ENCODE data around the gene RNF224.
"Not testable (repeated sequence)": the region's sequence is repeated elsewhere in the genome, so short reads cannot be mapped to it uniquely, and the experiment has no call there.

The RNF224 gene

DNA sequence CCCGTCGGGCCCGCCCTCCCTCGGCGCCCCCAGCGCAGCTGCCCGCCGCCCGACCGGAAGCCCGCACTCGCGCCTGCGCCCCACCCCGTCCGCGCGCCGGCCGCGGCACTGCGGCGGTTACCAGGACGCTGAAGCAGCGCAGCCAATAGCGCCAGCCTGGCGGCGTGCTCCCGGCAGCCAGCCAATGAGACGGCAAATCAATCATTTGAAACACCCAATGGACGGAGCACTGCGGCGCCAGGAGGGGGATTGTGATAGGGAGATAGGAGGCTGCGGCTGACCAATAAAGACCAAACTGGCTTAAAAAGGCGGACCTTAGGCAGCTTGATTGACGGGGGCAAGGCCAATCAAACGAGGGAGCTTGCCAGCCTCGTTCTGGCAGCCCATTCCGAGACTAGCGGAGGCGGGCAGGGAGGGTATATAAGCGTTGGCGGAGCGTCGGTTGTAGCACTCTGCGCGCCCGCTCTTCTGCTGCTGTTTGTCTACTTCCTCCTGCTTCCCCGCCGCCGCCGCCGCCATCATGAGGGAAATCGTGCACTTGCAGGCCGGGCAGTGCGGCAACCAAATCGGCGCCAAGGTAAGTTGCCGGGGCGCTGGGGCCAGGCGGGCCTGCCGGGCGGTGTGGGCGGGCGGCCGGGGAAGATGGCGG is 13.7 kb downstream of the RNF224 start, which contains the start of gene TUBB4B:
Gene TUBB4B (plus strand): TSS at position 447 of the 649 bp plus-strand sequence. CDS start 74 bp downstream, at position 521.
- peak; percentile 100 for DNase-seq (ENCODE audit: low spot score)

DNA sequence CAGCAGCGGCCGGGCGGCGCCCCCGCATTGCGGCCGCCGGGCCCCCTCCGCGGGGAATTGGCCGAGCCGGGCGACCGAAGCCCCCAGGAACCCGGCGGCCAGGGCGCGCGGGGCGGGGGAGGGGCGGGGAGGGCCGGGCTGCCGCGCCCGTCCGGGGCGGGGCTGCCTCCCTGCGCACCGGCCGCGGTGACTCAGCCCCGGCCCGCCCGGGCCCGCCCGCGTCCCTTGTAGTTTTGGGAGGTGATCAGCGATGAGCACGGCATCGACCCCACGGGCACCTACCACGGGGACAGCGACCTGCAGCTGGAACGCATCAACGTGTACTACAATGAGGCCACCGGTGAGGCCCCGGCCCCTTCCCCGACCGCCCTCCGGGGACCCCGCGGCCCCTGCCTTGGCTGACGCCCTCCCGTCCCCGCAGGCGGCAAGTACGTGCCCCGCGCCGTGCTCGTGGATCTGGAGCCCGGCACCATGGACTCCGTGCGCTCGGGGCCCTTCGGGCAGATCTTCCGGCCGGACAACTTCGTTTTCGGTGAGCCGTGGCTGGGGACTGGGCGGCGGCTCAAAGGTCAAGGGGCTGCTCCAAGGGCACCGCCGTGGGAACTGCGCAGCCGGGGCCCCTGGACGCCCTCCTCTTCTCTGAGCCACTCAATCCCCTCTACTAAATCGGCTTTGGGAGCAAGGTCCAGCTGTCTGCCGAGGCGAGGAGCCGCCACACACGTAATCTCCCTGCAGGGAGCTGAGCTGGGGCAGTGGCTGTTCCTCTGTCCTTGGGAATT is 14.4 kb downstream of the RNF224 start:
- DNase-seq (ENCODE audit: low spot score): no peak

GRCh38 chr9:137242269-137243203 is 15.2 kb downstream of the RNF224 start:
- no peak for DNase-seq (ENCODE audit: low spot score)

DNA sequence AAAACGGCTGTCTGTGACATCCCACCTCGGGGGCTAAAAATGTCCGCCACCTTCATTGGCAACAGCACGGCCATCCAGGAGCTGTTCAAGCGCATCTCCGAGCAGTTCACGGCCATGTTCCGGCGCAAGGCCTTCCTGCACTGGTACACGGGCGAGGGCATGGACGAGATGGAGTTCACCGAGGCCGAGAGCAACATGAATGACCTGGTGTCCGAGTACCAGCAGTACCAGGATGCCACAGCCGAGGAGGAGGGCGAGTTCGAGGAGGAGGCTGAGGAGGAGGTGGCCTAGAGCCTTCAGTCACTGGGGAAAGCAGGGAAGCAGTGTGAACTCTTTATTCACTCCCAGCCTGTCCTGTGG is 15.9 kb downstream of the RNF224 start:
- not testable (repeated sequence) for DNase-seq (ENCODE audit: low spot score)

GRCh38 chr9:137243626-137244485 is 16.6 kb downstream of the RNF224 start:
- no peak for DNase-seq (ENCODE audit: low spot score)

GRCh38 chr9:137244486-137245449 is 17.5 kb downstream of the RNF224 start:
- no peak for DNase-seq (ENCODE audit: low spot score)

DNA sequence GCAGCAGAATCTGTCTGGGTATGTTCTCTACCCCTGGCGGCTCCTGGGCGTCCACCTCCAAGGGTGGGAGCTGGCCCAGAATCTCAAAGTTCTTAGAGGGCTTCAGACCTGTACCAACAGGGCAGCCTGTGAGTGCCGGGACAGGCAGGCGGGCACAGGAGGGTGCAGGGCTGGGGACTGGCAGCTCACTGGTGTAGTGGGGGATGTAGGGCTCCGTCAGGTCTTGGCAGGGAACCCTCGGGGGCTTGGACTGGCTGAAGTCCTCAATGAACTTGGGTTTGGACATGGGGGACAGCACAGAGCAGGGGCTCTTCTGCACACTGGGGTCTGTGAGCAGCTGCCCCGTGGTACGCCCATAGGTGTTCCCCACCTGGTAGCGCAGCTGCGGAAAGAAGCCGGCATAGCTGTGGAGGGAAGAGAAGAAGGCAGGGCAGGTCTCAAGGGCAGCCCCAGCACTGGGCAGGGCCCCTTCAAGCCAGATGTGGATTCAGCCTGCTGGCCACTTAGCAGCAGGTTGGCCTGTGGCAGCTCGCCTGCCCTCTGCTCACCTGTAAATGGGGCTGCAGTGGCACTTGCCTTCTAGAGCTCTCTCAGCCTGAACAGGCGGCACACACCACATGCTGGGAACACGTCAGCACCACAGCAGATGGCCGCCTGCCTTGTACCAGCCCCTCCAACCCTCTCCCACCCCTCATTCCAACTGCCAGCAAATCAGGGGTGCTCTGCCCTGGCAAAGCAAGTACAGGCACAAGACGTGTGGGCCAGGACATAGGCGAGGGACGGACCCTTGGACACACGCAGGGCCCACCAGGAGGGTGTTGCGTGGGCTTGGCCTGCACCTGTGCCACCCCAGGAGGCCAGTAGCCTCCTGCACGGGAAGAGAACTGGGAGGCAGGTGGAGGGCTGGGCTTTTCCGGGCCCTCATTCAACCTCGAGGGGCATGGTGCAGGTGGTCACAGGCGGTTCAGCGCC is 18.4 kb downstream of the RNF224 start:
- no peak for DNase-seq (ENCODE audit: low spot score)

- no peak for DNase-seq (ENCODE audit: low spot score)
Measured at GRCh38 chr9:137247135-137247915, 20.0 kb downstream of the RNF224 start.

DNA sequence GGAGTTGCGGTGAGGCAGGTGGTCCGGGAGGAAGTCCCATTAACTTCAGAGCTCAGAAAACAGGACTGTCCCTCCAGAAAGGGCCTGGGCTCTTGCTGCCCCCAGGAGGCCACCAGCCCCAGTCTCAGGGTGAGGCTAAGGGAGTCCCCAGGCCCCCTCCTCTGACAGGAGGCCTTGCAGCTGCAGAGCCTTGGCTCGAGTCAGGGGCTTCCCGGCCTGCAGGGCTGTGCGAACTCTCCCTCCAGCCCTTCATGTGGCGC is 20.5 kb downstream of the RNF224 start:
- no peak for DNase-seq (ENCODE audit: low spot score)

- DNase-seq (ENCODE audit: low spot score): no peak
Measured at GRCh38 chr9:137250329-137251193, 23.3 kb downstream of the RNF224 start.

- DNase-seq (ENCODE audit: low spot score): no peak
Measured at GRCh38 chr9:137251194-137251461, 23.8 kb downstream of the RNF224 start, which contains the start of gene STPG3. Gene STPG3 (plus strand): TSS chr9:137251286. CDS start chr9:137251287, 1 bp downstream.

GRCh38 chr9:137251490-137252268 is 24.4 kb downstream of the RNF224 start:
- no peak for DNase-seq (ENCODE audit: low spot score)

GRCh38 chr9:137252555-137253506 is 25.5 kb downstream of the RNF224 start:
- no peak for DNase-seq (ENCODE audit: low spot score)

- DNase-seq (ENCODE audit: low spot score): no peak
Measured at GRCh38 chr9:137253717-137254623, 26.7 kb downstream of the RNF224 start.

All from HuH-7 (cell line).